CD4-positive, alpha-beta T cell treated with Interleukin-10 for 1 hour (primary cell): ENCODE measurements around the gene PWP1.
A peak's percentile ranks its signal among the peaks of the same experiment; 100 is the strongest.
"Not testable (repeated sequence)": the region's sequence is repeated elsewhere in the genome, so short reads cannot be mapped to it uniquely, and the experiment has no call there.

Source experiments
- DNase-seq: peaks from one replicate; pipeline ENCODE4 v3.0.0-alpha.2; 2020

The PWP1 gene

GRCh38 chr12:107669946-107670345, 15.7 kb upstream of the PWP1 start:
- DNase-seq: no peak

- DNase-seq: peak; percentile 37
These were observed 14.5 kb upstream of the PWP1 start for GRCh38 chr12:107670999-107671643.

GRCh38 chr12:107677671-107678070, 7.9 kb upstream of the PWP1 start:
- no peak for DNase-seq

GRCh38 chr12:107679336-107679735, 6.3 kb upstream of the PWP1 start:
- no peak for DNase-seq

- DNase-seq: no peak
These were observed 4.2 kb upstream of the PWP1 start for GRCh38 chr12:107681455-107681835.

- no peak for DNase-seq
These were observed 3.5 kb upstream of the PWP1 start for GRCh38 chr12:107681836-107682820.

- DNase-seq: no peak
These were observed 1.4 kb upstream of the PWP1 start for GRCh38 chr12:107684029-107684795.

GRCh38 chr12:107684990-107685359, 624 bp upstream of the PWP1 start:
- DNase-seq: peak; percentile 18

- DNase-seq: not testable (repeated sequence)
These were observed 10.2 kb downstream of the PWP1 start for GRCh38 chr12:107695772-107696171.

GRCh38 chr12:107702106-107702505, 16.5 kb downstream of the PWP1 start:
- DNase-seq: no peak

- no peak for DNase-seq
These were observed 18.4 kb downstream of the PWP1 start for GRCh38 chr12:107704041-107704440.

- DNase-seq: not testable (repeated sequence)
These were observed 19.9 kb downstream of the PWP1 start for GRCh38 chr12:107705522-107705921.

- no peak for DNase-seq
These were observed 30.2 kb downstream of the PWP1 start for GRCh38 chr12:107715780-107716179.

GRCh38 chr12:107718606-107719005, 33.0 kb downstream of the PWP1 start:
- DNase-seq: no peak

GRCh38 chr12:107727327-107727726, 41.7 kb downstream of the PWP1 start:
- not testable (repeated sequence) for DNase-seq

GRCh38 chr12:107727742-107728141, 42.1 kb downstream of the PWP1 start:
- DNase-seq: not testable (repeated sequence)

GRCh38 chr12:107730618-107731341, 45.2 kb downstream of the PWP1 start:
- no peak for DNase-seq

GRCh38 chr12:107731366-107731765, 45.8 kb downstream of the PWP1 start:
- DNase-seq: no peak

GRCh38 chr12:107732365-107732764, 46.8 kb downstream of the PWP1 start:
- no peak for DNase-seq

GRCh38 chr12:107734139-107734538, 48.5 kb downstream of the PWP1 start:
- DNase-seq: no peak

GRCh38 chr12:107735763-107736162, 50.2 kb downstream of the PWP1 start:
- DNase-seq: no peak

- no peak for DNase-seq
These were observed 51.3 kb downstream of the PWP1 start for GRCh38 chr12:107736914-107737313.

- DNase-seq: no peak
These were observed 62.9 kb downstream of the PWP1 start for GRCh38 chr12:107748472-107748871.
